ENCODE data around the gene SLC35G1. TPM values are rescaled to one million over a fixed set of nuclear protein-coding genes. Genes with fewer than 3 reads are reported as not detected.

SLC35G1 gene
- total RNA-seq, 2 experiments from 2014 or later, result 2.9 to 3.1 TPM

DNA sequence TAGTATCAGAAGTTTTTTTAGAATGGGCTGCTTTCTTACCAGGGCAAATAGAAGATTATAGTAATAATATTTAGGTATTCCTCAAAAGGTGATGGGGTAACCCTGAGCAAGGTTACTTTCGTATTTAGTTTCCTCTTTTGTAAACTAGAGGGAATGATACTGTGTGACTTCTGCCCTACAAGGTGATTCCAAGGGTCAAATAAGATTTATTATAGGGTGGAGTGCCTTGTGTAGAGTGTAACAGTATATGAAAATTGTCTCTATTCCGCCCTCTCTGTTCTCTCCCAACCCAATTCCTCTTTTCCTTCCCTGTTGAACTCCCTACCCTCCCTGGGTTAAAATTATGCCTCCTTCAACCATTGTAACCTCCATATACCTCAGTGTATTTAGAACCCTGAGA is 5.3 kb downstream of the SLC35G1 start:
- H3K36me3 ChIP-seq (ENCODE audit: insufficient read depth, low read length), result peaks cover 4% of the 10 kb centered on the region
- intact Hi-C loops (cut with DNase I, micrococcal nuclease), result loop anchor here in 1 of 2 experiments (5.0 kb wide), 1 partner anchor 402 kb away; the partner anchor contains the start of gene CEP55
- H3K27me3 ChIP-seq (ENCODE audit: control insufficient read depth in 1 of 2, insufficient read depth in 2 of 2, low read length in 2 of 2), result no peaks in the 10 kb centered on the region
- Mint-ChIP-seq H3K36me3 (ENCODE audit: low read depth) (peaks cover 28% of the 10 kb centered on the region), H3K9me3 (no peaks in the 10 kb centered on the region), H3K4me3 (no peak overlapping the region), H3K27ac (no peak overlapping the region), H3K4me1 (ENCODE audit: low read depth) (peaks cover 38% of the 10 kb centered on the region), H3K27me3 (no peaks in the 10 kb centered on the region)
- H3K4me3 ChIP-seq (ENCODE audit: low read length), result no peak overlapping the region
- CTCF ChIA-PET, result no interaction called here
- no peaks in the 10 kb centered on the region for H3K9me3 ChIP-seq (ENCODE audit: control insufficient read depth in 1 of 2, insufficient read depth in 1 of 2, low read length in 2 of 2)
- H3K27ac ChIP-seq (ENCODE audit: low read depth in 1 of 2, low read length in 2 of 2), result no peak overlapping the region
- TF ChIP-seq, protein P1, sequence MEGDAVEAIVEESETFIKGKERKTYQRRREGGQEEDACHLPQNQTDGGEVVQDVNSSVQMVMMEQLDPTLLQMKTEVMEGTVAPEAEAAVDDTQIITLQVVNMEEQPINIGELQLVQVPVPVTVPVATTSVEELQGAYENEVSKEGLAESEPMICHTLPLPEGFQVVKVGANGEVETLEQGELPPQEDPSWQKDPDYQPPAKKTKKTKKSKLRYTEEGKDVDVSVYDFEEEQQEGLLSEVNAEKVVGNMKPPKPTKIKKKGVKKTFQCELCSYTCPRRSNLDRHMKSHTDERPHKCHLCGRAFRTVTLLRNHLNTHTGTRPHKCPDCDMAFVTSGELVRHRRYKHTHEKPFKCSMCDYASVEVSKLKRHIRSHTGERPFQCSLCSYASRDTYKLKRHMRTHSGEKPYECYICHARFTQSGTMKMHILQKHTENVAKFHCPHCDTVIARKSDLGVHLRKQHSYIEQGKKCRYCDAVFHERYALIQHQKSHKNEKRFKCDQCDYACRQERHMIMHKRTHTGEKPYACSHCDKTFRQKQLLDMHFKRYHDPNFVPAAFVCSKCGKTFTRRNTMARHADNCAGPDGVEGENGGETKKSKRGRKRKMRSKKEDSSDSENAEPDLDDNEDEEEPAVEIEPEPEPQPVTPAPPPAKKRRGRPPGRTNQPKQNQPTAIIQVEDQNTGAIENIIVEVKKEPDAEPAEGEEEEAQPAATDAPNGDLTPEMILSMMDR (IDR thresholded peaks at IDR 0.05), result no peak
- no peak for ATAC-seq (ENCODE audit: poor library complexity)
- no peak for DNase-seq
- peaks cover 11% of the 10 kb centered on the region for H3K4me1 ChIP-seq (ENCODE audit: insufficient read depth, low read length)
- POLR2A ChIA-PET, result no interaction called here

- ChIA-PET CTCF (no interaction called here), POLR2A (interaction anchor here (2.3 kb wide), 1 partner anchor 9 kb away, joined by 7 read pairs; the partner anchor contains the start of gene SLC35G1)
- Mint-ChIP-seq H3K36me3 (ENCODE audit: low read depth) (peaks cover 25% of the 10 kb centered on the region), H3K27me3 (no peaks in the 10 kb centered on the region), H3K27ac (no peak overlapping the region), H3K9me3 (no peaks in the 10 kb centered on the region), H3K4me1 (ENCODE audit: low read depth) (peaks cover 34% of the 10 kb centered on the region), H3K4me3 (no peak overlapping the region)
- H3K9me3 ChIP-seq (ENCODE audit: control insufficient read depth in 1 of 2, insufficient read depth in 1 of 2, low read length in 2 of 2), result no peaks in the 10 kb centered on the region
- intact Hi-C loops (cut with DNase I, micrococcal nuclease), result no loop called here
- no peak for ATAC-seq (ENCODE audit: poor library complexity)
- DNase-seq, result no peak
- H3K27me3 ChIP-seq (ENCODE audit: control insufficient read depth in 1 of 2, insufficient read depth in 2 of 2, low read length in 2 of 2), result no peaks in the 10 kb centered on the region
- TF ChIP-seq, protein P1 (IDR thresholded peaks at IDR 0.05), result no peak
- no peak overlapping the region for H3K27ac ChIP-seq (ENCODE audit: low read depth in 1 of 2, low read length in 2 of 2)
- H3K36me3 ChIP-seq (ENCODE audit: insufficient read depth, low read length), result peaks cover 4% of the 10 kb centered on the region
- H3K4me3 ChIP-seq (ENCODE audit: low read length), result no peak overlapping the region
- peaks cover 16% of the 10 kb centered on the region for H3K4me1 ChIP-seq (ENCODE audit: insufficient read depth, low read length)
Observed at GRCh38 chr10:93903051-93903450, 9.3 kb downstream of the SLC35G1 start.

GRCh38 chr10:93904901-93905300 is 11.1 kb downstream of the SLC35G1 start:
- no peak overlapping the region for H3K4me3 Mint-ChIP-seq
- Histone ChIP-seq H3K36me3 (ENCODE audit: insufficient read depth, low read length) (peaks cover 5% of the 10 kb centered on the region), H3K27ac (ENCODE audit: low read depth in 1 of 2, low read length in 2 of 2) (no peak overlapping the region), H3K4me3 (ENCODE audit: low read length) (no peak overlapping the region), H3K27me3 (ENCODE audit: control insufficient read depth in 1 of 2, insufficient read depth in 2 of 2, low read length in 2 of 2) (no peaks in the 10 kb centered on the region), H3K4me1 (ENCODE audit: insufficient read depth, low read length) (peaks cover 16% of the 10 kb centered on the region), H3K9me3 (ENCODE audit: control insufficient read depth in 1 of 2, insufficient read depth in 1 of 2, low read length in 2 of 2) (no peaks in the 10 kb centered on the region)
- CTCF ChIA-PET, result interaction anchor here (1.5 kb wide), 1 partner anchor 12 kb away, joined by 3 read pairs; no protein-coding TSS in a partner anchor
- H3K27ac Mint-ChIP-seq, result peak overlapping the region; percentile 51
- intact Hi-C loops (cut with DNase I, micrococcal nuclease), result no loop called here
- H3K9me3 Mint-ChIP-seq, result no peaks in the 10 kb centered on the region
- POLR2A ChIA-PET, result interaction anchor here (2.3 kb wide), 1 partner anchor 11 kb away, joined by 7 read pairs; the partner anchor contains the start of gene SLC35G1
- H3K4me1 Mint-ChIP-seq (ENCODE audit: low read depth), result peaks cover 36% of the 10 kb centered on the region
- no peak for DNase-seq
- no peak for ATAC-seq (ENCODE audit: poor library complexity)
- TF ChIP-seq, protein P1 (IDR thresholded peaks at IDR 0.05), result no peak
- peaks cover 24% of the 10 kb centered on the region for H3K36me3 Mint-ChIP-seq (ENCODE audit: low read depth)
- H3K27me3 Mint-ChIP-seq, result no peaks in the 10 kb centered on the region
